Spleen (tissue), 7 donors: Measurements from ENCODE around the gene ABHD5.

Experiments
- CTCF ChIP-seq, 11 experiments: fragments of 200-600 bp in 7 of 11; fragments of 450-650 bp in 4 of 11; sonication (generic) in 4 of 11; IDR thresholded peaks in 8 of 11; conservative IDR thresholded peaks in 3 of 11; 1 replicate in 7 of 11; 2 replicates in 4 of 11; pipeline versions ENCODE4 v1.4.0 to v1.8.0; 2016 to 2021; ENCODE audit warnings: antibody characterized with exemption in 11 of 11, inconsistent platforms in 4 of 11, mild to moderate bottlenecking in 1 of 11
- POLR2AphosphoS5 ChIP-seq, 3 donors: sonication (generic); formaldehyde crosslinking; IDR thresholded peaks; one replicate each; pipeline ENCODE4 v1.5.1; 2017; ENCODE audit warnings: antibody characterized with exemption in 3 of 3
- donor health status: DM: no; HTN: no; CAD: no; lungs with moderate emphysema.
- donor health status: DM: no; HTN: no; CAD: no.
- donor health status: DM: no; HTN: no; CAD: no.

GRCh38 chr3:43765521-43765971 is 74.8 kb downstream of the ABHD5 start:
- TF ChIP-seq CTCF (IDR thresholded peaks at IDR 0.05 in 8 of 11, conservative IDR thresholded peaks at IDR 0.05 in 3 of 11) (no peak), POLR2AphosphoS5 (IDR thresholded peaks at IDR 0.05) (no peak)
